ENCODE measurements around the gene IKBKG.
"Not testable (repeated sequence)": the region's sequence is repeated elsewhere in the genome, so short reads cannot be mapped to it uniquely, and the experiment has no call there.

IKBKG gene

GRCh38 chrX:154575076-154575475, 27.7 kb downstream of the IKBKG start:
- DNase-seq; H3K36me3 ChIP-seq (ENCODE audit: control insufficient read depth in 4 of 4, insufficient read depth in 4 of 4, low read length in 3 of 4); H3K4me3 ChIP-seq (ENCODE audit: control insufficient read depth in 1 of 7, extremely low read depth in 1 of 7, insufficient read depth in 4 of 7, low read depth in 2 of 7, low read length in 6 of 7); H3K4me1 ChIP-seq (ENCODE audit: control extremely low read depth in 1 of 4, control insufficient read depth in 4 of 4, insufficient read depth in 4 of 4, low read length in 3 of 4); H3K9me3 ChIP-seq (ENCODE audit: control extremely low read depth in 1 of 5, control insufficient read depth in 4 of 5, insufficient read depth in 2 of 5, low read depth in 1 of 5, low read length in 4 of 5); H3K27ac ChIP-seq (ENCODE audit: insufficient read depth in 1 of 2, low read depth in 1 of 2, low read length in 2 of 2, poor library complexity in 1 of 2, severe bottlenecking in 2 of 2); CTCF ChIA-PET; POLR2A ChIA-PET; H3K27me3 ChIP-seq (replicated peaks in 2 of 5; ENCODE audit: control insufficient read depth in 4 of 5, insufficient read depth in 5 of 5, low read length in 4 of 5): not testable (repeated sequence)
- no CpG with 5 or more reads among the region's 5 CpGs for WGBS (ENCODE audit: insufficient coverage)

GRCh38 chrX:154582994-154583393, 35.6 kb downstream of the IKBKG start:
- POLR2A ChIA-PET; H3K27me3 ChIP-seq (replicated peaks in 2 of 5; ENCODE audit: control insufficient read depth in 4 of 5, insufficient read depth in 5 of 5, low read length in 4 of 5); CTCF ChIA-PET; H3K4me1 ChIP-seq (ENCODE audit: control extremely low read depth in 1 of 4, control insufficient read depth in 4 of 4, insufficient read depth in 4 of 4, low read length in 3 of 4); H3K4me3 ChIP-seq (ENCODE audit: control insufficient read depth in 1 of 7, extremely low read depth in 1 of 7, insufficient read depth in 4 of 7, low read depth in 2 of 7, low read length in 6 of 7); H3K27ac ChIP-seq (ENCODE audit: insufficient read depth in 1 of 2, low read depth in 1 of 2, low read length in 2 of 2, poor library complexity in 1 of 2, severe bottlenecking in 2 of 2); H3K36me3 ChIP-seq (ENCODE audit: control insufficient read depth in 4 of 4, insufficient read depth in 4 of 4, low read length in 3 of 4); H3K9me3 ChIP-seq (ENCODE audit: control extremely low read depth in 1 of 5, control insufficient read depth in 4 of 5, insufficient read depth in 2 of 5, low read depth in 1 of 5, low read length in 4 of 5); DNase-seq: not testable (repeated sequence)
- no CpG with 5 or more reads among the region's 8 CpGs for WGBS (ENCODE audit: insufficient coverage)

DNA sequence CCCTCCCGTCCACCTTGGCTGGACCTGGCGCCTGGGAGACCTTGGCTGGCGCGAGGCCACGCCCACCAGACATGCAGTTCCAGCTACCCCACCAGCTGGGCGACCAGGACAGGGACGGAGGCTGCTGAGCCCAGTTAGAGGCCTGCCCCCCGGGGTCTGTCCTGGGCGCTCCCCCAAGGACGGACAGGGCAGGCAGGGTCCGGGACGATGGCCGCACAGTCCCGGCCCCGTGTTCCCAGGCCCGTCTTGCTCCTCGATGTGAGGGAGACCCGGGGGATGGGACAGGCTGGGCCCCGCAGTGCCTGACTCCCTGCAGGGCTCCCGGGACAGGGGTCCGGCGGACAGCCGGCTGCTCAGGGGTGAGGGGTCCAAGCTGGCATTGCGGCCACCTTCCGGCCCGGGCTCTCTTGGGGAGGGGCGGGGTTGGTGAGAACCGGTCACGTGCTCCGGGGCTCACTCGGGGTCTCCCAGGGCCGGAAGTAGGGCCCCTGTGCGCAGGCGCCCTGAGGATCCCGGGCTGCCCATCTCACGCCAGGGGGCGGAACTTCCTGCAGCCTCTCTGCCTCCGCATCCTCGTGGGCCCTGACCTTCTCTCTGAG, 37.3 kb downstream of the IKBKG start, which contains the start of gene CTAG1A:
Gene CTAG1A (plus strand): TSS at position 549 of the 599 bp plus-strand sequence. CDS start 74 bp downstream, outside the sequence.
- H3K27me3 ChIP-seq (replicated peaks in 2 of 5; ENCODE audit: control insufficient read depth in 4 of 5, insufficient read depth in 5 of 5, low read length in 4 of 5); DNase-seq; H3K4me3 ChIP-seq (ENCODE audit: control insufficient read depth in 1 of 7, extremely low read depth in 1 of 7, insufficient read depth in 4 of 7, low read depth in 2 of 7, low read length in 6 of 7); H3K36me3 ChIP-seq (ENCODE audit: control insufficient read depth in 4 of 4, insufficient read depth in 4 of 4, low read length in 3 of 4); H3K9me3 ChIP-seq (ENCODE audit: control extremely low read depth in 1 of 5, control insufficient read depth in 4 of 5, insufficient read depth in 2 of 5, low read depth in 1 of 5, low read length in 4 of 5); POLR2A ChIA-PET; H3K27ac ChIP-seq (ENCODE audit: insufficient read depth in 1 of 2, low read depth in 1 of 2, low read length in 2 of 2, poor library complexity in 1 of 2, severe bottlenecking in 2 of 2); CTCF ChIA-PET; H3K4me1 ChIP-seq (ENCODE audit: control extremely low read depth in 1 of 4, control insufficient read depth in 4 of 4, insufficient read depth in 4 of 4, low read length in 3 of 4): not testable (repeated sequence)
- no CpG with 5 or more reads among the region's 39 CpGs for WGBS (ENCODE audit: insufficient coverage)

GRCh38 chrX:154590415-154590814, 43.0 kb downstream of the IKBKG start:
- H3K27me3 ChIP-seq (replicated peaks in 2 of 5; ENCODE audit: control insufficient read depth in 4 of 5, insufficient read depth in 5 of 5, low read length in 4 of 5); H3K27ac ChIP-seq (ENCODE audit: insufficient read depth in 1 of 2, low read depth in 1 of 2, low read length in 2 of 2, poor library complexity in 1 of 2, severe bottlenecking in 2 of 2); DNase-seq; CTCF ChIA-PET; POLR2A ChIA-PET; H3K9me3 ChIP-seq (ENCODE audit: control extremely low read depth in 1 of 5, control insufficient read depth in 4 of 5, insufficient read depth in 2 of 5, low read depth in 1 of 5, low read length in 4 of 5); H3K36me3 ChIP-seq (ENCODE audit: control insufficient read depth in 4 of 4, insufficient read depth in 4 of 4, low read length in 3 of 4); H3K4me3 ChIP-seq (ENCODE audit: control insufficient read depth in 1 of 7, extremely low read depth in 1 of 7, insufficient read depth in 4 of 7, low read depth in 2 of 7, low read length in 6 of 7); H3K4me1 ChIP-seq (ENCODE audit: control extremely low read depth in 1 of 4, control insufficient read depth in 4 of 4, insufficient read depth in 4 of 4, low read length in 3 of 4): not testable (repeated sequence)
- WGBS (ENCODE audit: insufficient coverage): no CpG with 5 or more reads among the region's 13 CpGs

DNA sequence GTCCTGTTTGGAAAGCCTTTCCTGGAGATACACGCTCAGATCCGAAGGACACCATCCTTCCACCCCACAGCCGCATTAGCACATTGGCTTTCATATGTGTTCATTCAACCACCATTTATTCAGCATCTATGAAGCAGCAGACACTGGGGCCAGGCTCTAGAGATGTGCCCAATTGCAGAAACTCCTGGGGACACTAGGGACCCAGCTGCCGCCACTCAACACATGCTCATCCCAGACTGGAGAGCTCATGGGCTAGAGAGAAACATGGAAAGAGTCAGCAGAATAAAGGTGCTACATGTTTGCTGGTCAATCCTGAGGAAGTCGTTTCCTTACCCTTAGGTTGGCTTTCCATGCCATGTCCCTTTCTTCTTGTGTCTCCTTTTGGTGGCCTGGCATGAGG, 45.1 kb downstream of the IKBKG start:
- ChIA-PET POLR2A (no interaction called here), CTCF (interaction anchor here (1.3 kb wide), 1 partner anchor 20 kb away, joined by 4 read pairs; no protein-coding TSS in a partner anchor)
- H3K4me1 ChIP-seq (ENCODE audit: control extremely low read depth in 1 of 4, control insufficient read depth in 4 of 4, insufficient read depth in 4 of 4, low read length in 3 of 4): peaks cover 0 to 8% (median 2%) of the 10 kb centered on the region in 4 experiments
- H3K4me3 ChIP-seq (ENCODE audit: control insufficient read depth in 1 of 7, extremely low read depth in 1 of 7, insufficient read depth in 4 of 7, low read depth in 2 of 7, low read length in 6 of 7): no peak overlapping the region
- no peak for DNase-seq
- no peak overlapping the region for H3K27ac ChIP-seq (ENCODE audit: insufficient read depth in 1 of 2, low read depth in 1 of 2, low read length in 2 of 2, poor library complexity in 1 of 2, severe bottlenecking in 2 of 2)
- H3K36me3 ChIP-seq (ENCODE audit: control insufficient read depth in 4 of 4, insufficient read depth in 4 of 4, low read length in 3 of 4): no peaks in the 10 kb centered on the region
- WGBS (ENCODE audit: insufficient coverage): 88% methylated on average over 5 of the region's 5 CpGs
- H3K27me3 ChIP-seq (replicated peaks in 2 of 5; ENCODE audit: control insufficient read depth in 4 of 5, insufficient read depth in 5 of 5, low read length in 4 of 5): no peaks in the 10 kb centered on the region
- peaks cover 0 to 6% (median 0%) of the 10 kb centered on the region in 5 experiments for H3K9me3 ChIP-seq (ENCODE audit: control extremely low read depth in 1 of 5, control insufficient read depth in 4 of 5, insufficient read depth in 2 of 5, low read depth in 1 of 5, low read length in 4 of 5)

GRCh38 chrX:154593201-154593600, 45.8 kb downstream of the IKBKG start:
- Histone ChIP-seq H3K4me3 (ENCODE audit: control insufficient read depth in 1 of 7, extremely low read depth in 1 of 7, insufficient read depth in 4 of 7, low read depth in 2 of 7, low read length in 6 of 7) (no peak overlapping the region), H3K27me3 (replicated peaks in 2 of 5; ENCODE audit: control insufficient read depth in 4 of 5, insufficient read depth in 5 of 5, low read length in 4 of 5) (no peaks in the 10 kb centered on the region), H3K36me3 (ENCODE audit: control insufficient read depth in 4 of 4, insufficient read depth in 4 of 4, low read length in 3 of 4) (no peaks in the 10 kb centered on the region), H3K27ac (ENCODE audit: insufficient read depth in 1 of 2, low read depth in 1 of 2, low read length in 2 of 2, poor library complexity in 1 of 2, severe bottlenecking in 2 of 2) (no peak overlapping the region), H3K4me1 (ENCODE audit: control extremely low read depth in 1 of 4, control insufficient read depth in 4 of 4, insufficient read depth in 4 of 4, low read length in 3 of 4) (peaks cover 0 to 8% (median 2%) of the 10 kb centered on the region in 4 experiments), H3K9me3 (ENCODE audit: control extremely low read depth in 1 of 5, control insufficient read depth in 4 of 5, insufficient read depth in 2 of 5, low read depth in 1 of 5, low read length in 4 of 5) (peaks cover 0 to 6% (median 0%) of the 10 kb centered on the region in 5 experiments)
- ChIA-PET CTCF (interaction anchor here (1.8 kb wide), 1 partner anchor 19 kb away, joined by 5 read pairs; no protein-coding TSS in a partner anchor), POLR2A (no interaction called here)
- WGBS (ENCODE audit: insufficient coverage): 96% methylated on average over 3 of the region's 5 CpGs
- DNase-seq: no peak

GRCh38 chrX:154594491-154594890, 47.1 kb downstream of the IKBKG start:
- H3K36me3 ChIP-seq (ENCODE audit: control insufficient read depth in 4 of 4, insufficient read depth in 4 of 4, low read length in 3 of 4): no peaks in the 10 kb centered on the region
- H3K4me3 ChIP-seq (ENCODE audit: control insufficient read depth in 1 of 7, extremely low read depth in 1 of 7, insufficient read depth in 4 of 7, low read depth in 2 of 7, low read length in 6 of 7): no peak overlapping the region
- peaks cover 0 to 6% (median 0%) of the 10 kb centered on the region in 5 experiments for H3K9me3 ChIP-seq (ENCODE audit: control extremely low read depth in 1 of 5, control insufficient read depth in 4 of 5, insufficient read depth in 2 of 5, low read depth in 1 of 5, low read length in 4 of 5)
- peaks cover 0 to 11% (median 4%) of the 10 kb centered on the region in 4 experiments for H3K4me1 ChIP-seq (ENCODE audit: control extremely low read depth in 1 of 4, control insufficient read depth in 4 of 4, insufficient read depth in 4 of 4, low read length in 3 of 4)
- WGBS (ENCODE audit: insufficient coverage): 79% methylated on average over 4 of the region's 4 CpGs
- no peaks in the 10 kb centered on the region for H3K27me3 ChIP-seq (replicated peaks in 2 of 5; ENCODE audit: control insufficient read depth in 4 of 5, insufficient read depth in 5 of 5, low read length in 4 of 5)
- DNase-seq: no peak
- no peak overlapping the region for H3K27ac ChIP-seq (ENCODE audit: insufficient read depth in 1 of 2, low read depth in 1 of 2, low read length in 2 of 2, poor library complexity in 1 of 2, severe bottlenecking in 2 of 2)
- ChIA-PET CTCF (interaction anchor here (1.8 kb wide), 1 partner anchor 17 kb away, joined by 5 read pairs; no protein-coding TSS in a partner anchor), POLR2A (no interaction called here)
